Stimulated activated effector memory CD8-positive, alpha-beta T cell treated with anti-CD3 and anti-CD28 coated beads, Interleukin-12 subunit alpha, Interleukin-12 subunit beta, amount 100 ng/mL, for 72 hours (primary cell): ENCODE measurements around the gene ITIH4.
A peak's percentile ranks its signal among the peaks of the same experiment; 100 is the strongest.

Experiments used
- ATAC-seq: fragments of 150-1000 bp; cut with Tn5 transposase; 2 replicates; pipeline ENCODE4 v1.10.0; 2021
- DNase-seq, 2 donors: peaks; one replicate each; pipeline ENCODE4 v3.0.0; 2021 to 2022; ENCODE audit warnings: low spot score in 2 of 2
- H3K27ac Mint-ChIP-seq: one replicate; pipeline ENCODE4 v1.8.0; 2022; ENCODE audit warnings: mild to moderate bottlenecking, mixed read lengths
- H3K36me3 Mint-ChIP-seq: one replicate; pipeline ENCODE4 v1.8.0; 2022; ENCODE audit warnings: mild to moderate bottlenecking, mixed read lengths
- H3K4me1 Mint-ChIP-seq: one replicate; pipeline ENCODE4 v1.8.0; 2022; ENCODE audit warnings: mixed read lengths
- H3K4me3 Mint-ChIP-seq: one replicate; pipeline ENCODE4 v1.8.0; 2022; ENCODE audit warnings: mild to moderate bottlenecking, mixed read lengths
- H3K9me3 Mint-ChIP-seq: one replicate; pipeline ENCODE4 v1.8.0; 2022; ENCODE audit warnings: mixed read lengths

ITIH4 gene

GRCh38 chr3:52843108-52843865 lies 12.8 kb upstream of the ITIH4 start:
- no peak for ATAC-seq
- Mint-ChIP-seq H3K9me3 (no peaks in the 10 kb centered on the region), H3K27ac (peak overlapping the region; percentile 48), H3K36me3 (peaks cover 4% of the 10 kb centered on the region), H3K4me1 (peaks cover 37% of the 10 kb centered on the region), H3K4me3 (no peak overlapping the region)
- no peak for DNase-seq

DNA sequence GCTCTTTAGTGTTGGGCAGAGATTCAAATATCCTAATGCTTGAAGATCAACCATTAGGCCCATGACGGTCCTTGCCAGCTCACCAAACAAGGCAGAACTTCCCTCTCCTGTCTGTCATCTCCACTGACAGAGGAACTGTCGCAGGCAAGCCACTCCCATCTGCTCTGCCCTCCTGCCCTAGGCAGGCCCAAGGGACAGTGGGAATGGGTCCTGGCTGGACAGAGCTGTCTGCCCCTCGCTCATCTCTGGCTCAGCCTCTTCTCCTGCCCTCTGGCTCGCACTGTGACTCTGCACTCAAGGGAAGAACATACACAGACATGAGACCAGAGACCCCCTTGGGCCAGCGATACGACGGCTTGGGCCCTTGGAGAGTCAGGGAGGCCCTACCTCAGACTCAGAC lies 12.0 kb upstream of the ITIH4 start:
- Mint-ChIP-seq H3K27ac (no peak overlapping the region), H3K9me3 (no peaks in the 10 kb centered on the region), H3K4me3 (no peak overlapping the region), H3K4me1 (peaks cover 45% of the 10 kb centered on the region), H3K36me3 (peaks cover 8% of the 10 kb centered on the region)
- no peak for DNase-seq
- ATAC-seq = no peak

DNA sequence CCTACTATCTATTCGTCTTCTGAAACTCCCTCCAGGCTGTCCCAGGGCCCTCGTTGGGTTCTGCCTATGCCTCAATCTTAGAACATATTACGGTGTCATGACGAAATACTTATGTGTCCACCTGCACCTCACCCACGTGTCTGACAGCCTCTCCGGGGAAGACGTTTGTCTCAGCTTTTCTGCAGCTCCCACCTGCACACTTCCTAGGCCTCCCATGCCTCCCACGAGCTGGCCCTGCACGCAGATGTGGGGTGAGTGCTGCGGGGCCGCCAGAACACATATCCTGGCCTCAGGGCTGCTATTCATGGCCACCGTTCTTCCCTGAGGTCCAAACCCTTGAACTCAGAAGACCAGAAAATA lies 11.5 kb upstream of the ITIH4 start:
- Mint-ChIP-seq H3K4me1 (peaks cover 48% of the 10 kb centered on the region), H3K36me3 (peaks cover 11% of the 10 kb centered on the region), H3K9me3 (no peaks in the 10 kb centered on the region), H3K4me3 (no peak overlapping the region), H3K27ac (no peak overlapping the region)
- DNase-seq (no peak), ATAC-seq (no peak)

DNA sequence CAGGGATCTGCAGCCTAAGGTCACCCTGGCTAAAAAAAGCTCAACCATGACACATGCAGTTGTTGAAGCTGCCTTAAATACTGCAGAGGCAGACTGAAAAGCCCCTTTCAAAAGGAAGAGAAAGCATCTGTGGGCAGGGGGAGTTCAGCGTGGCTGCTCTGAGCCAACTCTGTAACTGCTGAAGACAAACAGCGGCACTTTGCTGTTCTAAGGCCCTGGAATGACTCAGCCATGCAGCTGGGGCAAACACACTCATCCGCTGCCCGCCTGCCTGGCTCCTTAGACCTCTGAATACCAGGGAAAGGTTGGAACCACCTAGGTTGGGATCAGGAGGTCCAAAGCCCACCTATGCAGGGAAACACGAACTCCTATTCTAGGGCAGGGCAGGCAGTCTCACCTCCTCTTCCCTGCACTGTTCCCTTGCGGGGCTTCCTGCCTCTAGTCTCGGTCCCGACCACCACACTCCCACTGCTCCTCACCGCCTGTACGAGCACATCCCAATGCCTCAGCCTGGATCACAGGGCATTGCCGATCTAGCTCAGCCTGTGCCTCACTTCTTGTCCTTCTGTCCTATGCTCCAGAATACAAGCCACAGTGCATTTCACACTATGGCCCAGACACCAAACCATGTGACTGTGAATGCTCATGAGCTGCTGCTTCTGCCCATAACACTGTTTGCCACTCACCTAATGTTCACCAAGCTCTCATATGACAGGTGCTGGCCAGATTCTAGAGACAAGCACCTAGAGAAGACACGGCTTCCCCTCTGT lies 10.9 kb upstream of the ITIH4 start:
- Mint-ChIP-seq H3K27ac (no peak overlapping the region), H3K4me1 (peaks cover 53% of the 10 kb centered on the region), H3K9me3 (no peaks in the 10 kb centered on the region), H3K4me3 (no peak overlapping the region), H3K36me3 (peaks cover 15% of the 10 kb centered on the region)
- ATAC-seq = no peak
- no peak for DNase-seq

DNA sequence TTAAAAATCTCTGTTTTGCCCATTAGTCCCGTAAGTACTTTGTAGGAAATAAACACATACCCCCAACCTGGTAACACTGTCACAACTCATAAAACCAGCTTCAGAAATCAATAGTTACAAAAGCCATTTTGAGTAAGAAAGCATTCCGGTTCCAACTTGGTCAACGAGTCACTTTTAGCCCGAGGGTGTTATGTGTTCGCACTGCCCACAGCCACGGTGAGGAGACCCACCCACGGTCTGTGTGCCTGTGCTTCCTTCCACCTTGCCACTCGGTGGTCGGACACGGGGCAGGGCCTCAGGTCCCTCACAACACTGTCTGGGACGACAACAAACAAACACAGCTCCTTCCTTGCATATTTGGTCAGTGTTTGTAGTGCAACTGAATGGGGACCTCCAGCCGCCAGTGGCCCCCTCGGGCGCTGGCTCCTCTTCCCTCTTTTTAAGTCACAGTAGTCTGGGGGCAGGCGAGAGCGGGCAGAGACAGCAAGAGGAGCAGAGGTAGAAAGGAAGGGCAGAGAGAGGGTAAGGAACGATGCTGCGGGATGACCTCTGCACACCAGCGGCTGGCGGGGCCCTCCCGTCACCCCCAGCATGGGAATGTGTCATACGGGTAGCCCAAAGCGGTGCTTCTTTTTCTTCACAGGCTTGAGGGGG lies 9.5 kb upstream of the ITIH4 start:
- Mint-ChIP-seq H3K9me3 (no peaks in the 10 kb centered on the region), H3K36me3 (peaks cover 15% of the 10 kb centered on the region), H3K4me3 (no peak overlapping the region), H3K27ac (no peak overlapping the region), H3K4me1 (peaks cover 53% of the 10 kb centered on the region)
- peak; percentile 5 for ATAC-seq
- DNase-seq = no peak

DNA sequence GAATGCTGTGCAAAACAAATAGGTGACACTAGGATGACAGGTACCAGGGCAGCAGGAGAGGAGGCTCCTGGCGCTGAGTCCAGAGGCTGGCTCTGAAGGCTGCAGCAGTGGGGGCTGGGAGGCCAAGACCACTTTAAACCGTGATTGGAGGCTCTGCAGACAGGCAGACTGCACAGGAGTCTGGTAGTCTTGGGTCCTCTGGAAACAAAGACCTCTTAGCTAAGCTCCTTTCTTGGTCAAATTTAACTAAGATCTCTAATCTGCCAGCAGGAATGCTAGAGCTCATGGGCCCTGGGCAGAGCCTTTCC lies 8.8 kb upstream of the ITIH4 start:
- peaks cover 53% of the 10 kb centered on the region for H3K4me1 Mint-ChIP-seq
- peaks cover 15% of the 10 kb centered on the region for H3K36me3 Mint-ChIP-seq
- DNase-seq (no peak), ATAC-seq (no peak)
- H3K27ac Mint-ChIP-seq = peak overlapping the region; percentile 79
- no peak overlapping the region for H3K4me3 Mint-ChIP-seq
- H3K9me3 Mint-ChIP-seq = no peaks in the 10 kb centered on the region

DNA sequence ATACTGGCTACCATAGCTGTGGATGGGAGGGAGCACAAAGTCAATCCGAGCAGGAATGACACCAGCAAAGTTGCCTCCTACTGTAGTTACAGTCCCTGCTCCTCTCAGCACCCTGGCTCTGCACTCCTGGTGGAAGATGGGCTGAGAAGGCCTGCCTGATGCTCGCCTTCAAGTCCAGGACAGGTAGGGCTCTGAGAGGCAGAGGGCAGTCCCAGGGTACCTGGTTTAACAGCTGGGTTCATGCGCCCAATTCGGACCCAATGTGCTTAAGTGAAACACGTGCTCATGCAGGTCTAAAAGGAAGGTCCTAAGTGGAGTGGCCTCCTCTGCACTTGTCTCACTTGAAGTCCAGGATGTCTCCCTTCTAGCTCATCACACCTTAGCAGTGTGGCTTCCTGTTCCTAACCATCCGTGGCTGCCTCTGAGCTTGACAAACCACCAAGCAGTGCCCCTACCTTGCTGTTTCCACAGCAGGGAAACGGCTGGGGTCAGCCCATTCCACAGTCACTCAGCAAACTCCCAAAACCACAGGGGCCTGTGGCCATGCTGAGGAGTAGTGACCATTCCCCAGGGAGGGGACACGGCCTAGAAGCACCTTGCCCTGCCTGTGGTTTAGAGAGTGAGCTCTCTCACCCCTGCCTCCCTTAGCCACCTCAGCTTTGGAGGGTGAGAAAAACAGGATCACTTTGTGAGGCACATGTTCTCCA lies 8.2 kb upstream of the ITIH4 start:
- H3K4me3 Mint-ChIP-seq = no peak overlapping the region
- H3K4me1 Mint-ChIP-seq = peaks cover 53% of the 10 kb centered on the region
- no peaks in the 10 kb centered on the region for H3K9me3 Mint-ChIP-seq
- ATAC-seq (peak; percentile 82), DNase-seq (no peak)
- H3K36me3 Mint-ChIP-seq = peaks cover 15% of the 10 kb centered on the region
- H3K27ac Mint-ChIP-seq = peak overlapping the region; percentile 79

- peaks cover 52% of the 10 kb centered on the region for H3K4me1 Mint-ChIP-seq
- DNase-seq = no peak
- H3K4me3 Mint-ChIP-seq = no peak overlapping the region
- H3K9me3 Mint-ChIP-seq = no peaks in the 10 kb centered on the region
- H3K36me3 Mint-ChIP-seq = peaks cover 15% of the 10 kb centered on the region
- no peak for ATAC-seq
- no peak overlapping the region for H3K27ac Mint-ChIP-seq
Measured at GRCh38 chr3:52836986-52837385, 6.5 kb upstream of the ITIH4 start.

DNA sequence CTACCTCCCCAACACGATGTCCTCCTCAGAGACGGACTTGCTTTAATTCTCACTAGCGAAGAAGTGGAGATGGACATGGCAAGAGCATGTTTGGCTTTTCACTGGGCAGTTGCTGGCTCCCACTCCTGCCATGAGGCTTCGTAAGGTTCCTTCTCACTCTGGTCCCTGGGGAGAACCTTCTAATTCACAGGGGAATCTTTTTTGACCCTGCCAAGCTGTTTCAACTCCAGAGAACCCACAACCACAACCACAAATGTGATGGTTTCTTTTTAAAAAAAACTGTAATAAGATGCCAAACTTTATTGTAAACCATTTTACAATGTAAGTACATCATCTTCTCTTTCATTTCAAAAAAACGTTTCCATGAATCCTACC lies 6.0 kb upstream of the ITIH4 start:
- peaks cover 48% of the 10 kb centered on the region for H3K4me1 Mint-ChIP-seq
- H3K27ac Mint-ChIP-seq = no peak overlapping the region
- DNase-seq (no peak), ATAC-seq (no peak)
- peaks cover 15% of the 10 kb centered on the region for H3K36me3 Mint-ChIP-seq
- H3K4me3 Mint-ChIP-seq = no peak overlapping the region
- H3K9me3 Mint-ChIP-seq = no peaks in the 10 kb centered on the region

DNA sequence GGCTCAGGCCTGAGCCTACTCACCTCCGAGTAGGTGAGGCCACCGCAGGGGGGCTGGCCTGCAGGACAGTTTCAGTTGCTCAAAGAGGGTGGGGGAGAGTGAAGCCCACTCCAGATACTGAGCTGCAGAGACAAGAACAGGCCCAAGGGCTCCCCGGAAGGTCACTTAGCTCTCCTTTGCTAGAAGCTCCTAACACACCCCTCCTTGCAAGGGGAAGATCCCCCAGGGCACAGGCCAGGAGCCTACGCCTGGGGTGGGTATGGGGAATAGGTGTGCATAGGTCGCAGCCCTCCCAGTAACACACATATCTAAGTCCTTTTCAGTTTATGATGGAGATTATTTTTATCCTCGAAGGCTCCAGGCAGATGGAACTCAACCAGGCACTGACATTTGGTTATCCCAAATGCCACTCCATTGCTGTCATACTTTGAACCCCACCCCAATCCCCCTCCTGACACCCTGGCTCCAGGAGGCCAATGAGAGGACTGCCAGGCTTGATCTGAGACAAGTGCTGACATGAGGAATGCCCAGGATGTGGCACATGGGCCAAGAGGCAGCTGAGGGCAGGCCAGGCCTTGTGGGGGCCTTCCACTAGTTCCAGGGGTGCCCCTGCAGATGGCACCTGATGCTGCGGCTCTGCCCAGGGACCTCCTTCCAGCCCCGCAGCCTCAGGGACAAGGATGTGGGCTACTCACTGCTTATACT lies 5.4 kb upstream of the ITIH4 start:
- Mint-ChIP-seq H3K9me3 (no peaks in the 10 kb centered on the region), H3K27ac (no peak overlapping the region)

DNA sequence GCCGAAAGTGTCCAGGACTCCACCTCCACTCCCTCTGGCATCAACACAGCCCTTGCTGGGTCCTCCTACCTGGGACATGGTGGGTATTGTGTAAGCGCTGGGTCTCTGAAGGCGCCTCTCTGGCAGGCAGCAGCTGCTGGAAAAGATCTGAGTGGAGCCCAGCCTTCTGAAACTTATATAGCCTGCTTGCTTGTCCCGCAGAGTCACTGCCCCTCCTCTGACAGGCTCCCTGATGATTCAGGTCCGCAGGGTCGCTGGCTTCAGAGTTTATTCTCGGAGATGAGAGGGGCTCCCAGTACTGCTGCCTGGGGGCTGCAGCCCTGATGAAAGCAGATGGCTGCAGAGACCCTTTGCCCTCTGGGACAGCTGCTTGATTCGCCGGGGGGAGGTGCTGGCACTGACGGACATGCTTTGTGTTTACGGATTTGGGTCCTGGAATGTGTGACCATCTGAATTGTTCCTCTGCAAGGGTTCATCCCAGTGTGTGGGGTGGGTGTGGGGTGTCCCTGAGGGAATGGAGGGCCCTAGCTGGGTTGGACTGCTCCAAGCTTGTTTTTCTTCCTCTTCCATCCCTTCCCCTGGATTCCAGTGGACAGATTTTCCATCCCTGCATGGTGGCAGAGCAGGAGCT lies 4.5 kb upstream of the ITIH4 start, which contains the start of gene MUSTN1:
Gene MUSTN1, minus strand, starts transcription at position 149 of the 631 bp plus-strand sequence. Its CDS starts 71 bp downstream, at position 78.
- Mint-ChIP-seq H3K9me3 (no peaks in the 10 kb centered on the region), H3K36me3 (peaks cover 12% of the 10 kb centered on the region), H3K4me1 (peaks cover 41% of the 10 kb centered on the region), H3K4me3 (no peak within 1 kb of the TSS), H3K27ac (peak within 1 kb of the TSS; percentile 48)
- ATAC-seq = no peak
- no peak for DNase-seq

More for the DNA sequence above, 5.4 kb upstream of the ITIH4 start:
- Mint-ChIP-seq H3K36me3 (peaks cover 15% of the 10 kb centered on the region), H3K4me1 (peaks cover 50% of the 10 kb centered on the region), H3K4me3 (no peak overlapping the region)
- ATAC-seq = no peak
- no peak for DNase-seq

DNA sequence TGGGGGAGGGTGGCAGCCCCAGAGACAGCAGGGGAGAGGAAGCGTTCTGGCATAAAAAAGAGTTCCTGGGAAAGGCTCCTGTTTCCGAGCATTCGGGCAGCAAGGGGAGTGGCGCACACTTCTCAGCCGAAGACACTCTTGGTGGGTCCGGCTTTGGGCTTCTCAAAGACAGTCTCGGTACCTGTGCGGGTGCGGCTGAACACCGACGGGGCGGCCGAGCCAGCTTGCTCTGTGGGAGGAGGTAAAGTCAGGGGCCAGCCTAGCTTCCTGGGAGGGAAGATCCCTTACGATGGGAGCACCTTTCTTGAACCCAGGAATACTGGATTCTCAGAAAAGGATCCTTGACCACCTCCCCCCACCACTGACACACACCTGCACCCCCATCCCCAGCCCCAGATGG lies 2.7 kb upstream of the ITIH4 start:
- H3K27ac Mint-ChIP-seq = no peak overlapping the region
- H3K4me3 Mint-ChIP-seq = no peak overlapping the region
- H3K9me3 Mint-ChIP-seq = no peaks in the 10 kb centered on the region
- no peak for ATAC-seq
- no peak for DNase-seq
- peaks cover 10% of the 10 kb centered on the region for H3K36me3 Mint-ChIP-seq
- H3K4me1 Mint-ChIP-seq = peaks cover 23% of the 10 kb centered on the region

DNA sequence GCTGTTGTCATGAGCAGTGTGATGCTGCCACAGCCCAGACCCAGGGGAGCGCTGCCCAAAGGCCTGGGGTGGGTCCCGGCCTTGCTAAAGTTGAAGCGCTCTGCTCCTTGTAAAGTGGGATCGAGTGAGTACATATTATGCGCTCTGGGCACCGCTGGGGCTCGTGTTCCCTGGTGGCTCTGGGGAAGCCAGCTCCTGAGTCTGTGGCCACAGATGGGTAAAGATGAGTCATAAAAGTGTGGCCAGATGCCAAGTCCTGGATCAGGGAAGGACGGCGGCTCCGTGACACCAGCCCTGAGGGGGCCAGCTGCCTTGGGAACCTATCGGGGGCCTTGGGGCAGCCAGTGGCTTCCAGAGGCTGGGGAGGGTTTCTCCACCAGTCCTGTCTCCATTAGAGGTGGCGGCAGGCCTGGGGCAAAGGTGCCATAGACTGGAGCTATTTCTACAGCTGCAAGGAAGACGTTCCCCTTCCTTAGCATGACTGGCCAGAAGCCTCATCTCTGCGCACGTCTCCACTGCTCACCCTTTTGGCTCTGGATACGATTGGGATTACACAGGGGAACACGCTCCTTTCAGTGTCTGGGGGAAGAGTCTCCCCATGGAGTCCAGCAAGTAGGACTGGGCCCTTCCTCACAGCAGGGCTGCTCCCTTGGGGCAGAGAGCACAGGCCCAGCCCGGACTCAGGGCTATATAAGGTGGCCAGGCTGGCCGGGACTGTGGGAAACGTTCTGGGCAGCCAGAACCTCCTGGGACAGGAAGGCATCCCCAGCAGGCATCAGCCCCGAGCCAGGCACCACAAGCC lies 1.2 kb upstream of the ITIH4 start:
- Mint-ChIP-seq H3K36me3 (peaks cover 1% of the 10 kb centered on the region), H3K27ac (peak overlapping the region; percentile 85), H3K4me3 (no peak overlapping the region), H3K4me1 (peaks cover 10% of the 10 kb centered on the region), H3K9me3 (no peaks in the 10 kb centered on the region)
- no peak for DNase-seq
- ATAC-seq = no peak

DNA sequence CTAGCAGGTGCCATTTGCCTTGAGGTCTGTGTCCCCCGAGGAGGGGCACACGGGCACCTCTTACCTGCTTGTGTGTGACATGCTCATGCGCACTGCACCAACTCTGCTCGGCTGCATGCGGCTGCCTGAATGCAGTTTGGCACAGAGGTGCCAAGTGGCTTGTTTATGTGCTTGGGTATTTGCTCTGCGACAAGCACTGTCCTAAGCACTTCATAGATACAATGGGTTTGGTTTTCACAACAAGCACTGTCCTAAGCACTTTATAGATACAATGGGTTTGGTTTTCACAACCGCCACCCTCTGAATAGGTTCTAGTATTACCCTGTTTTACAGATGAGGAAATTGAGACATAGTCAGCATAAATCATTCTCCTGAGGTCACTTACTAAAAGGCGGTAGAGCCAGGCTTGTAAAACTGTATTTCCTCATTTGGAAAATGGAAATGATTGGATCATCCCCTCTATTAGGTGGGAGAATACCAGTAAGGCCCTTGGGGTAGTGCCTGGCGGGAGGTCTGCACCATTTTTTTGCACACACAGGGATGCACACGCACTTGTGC lies 487 bp downstream of the ITIH4 start:
- DNase-seq (no peak), ATAC-seq (no peak)
- Mint-ChIP-seq H3K4me1 (peaks cover 7% of the 10 kb centered on the region), H3K9me3 (no peaks in the 10 kb centered on the region), H3K36me3 (no peaks in the 10 kb centered on the region), H3K27ac (no peak overlapping the region), H3K4me3 (no peak overlapping the region)
